Hepatic stellate cell (primary cell): ENCODE results near the gene MEX3D.
"Not testable (repeated sequence)": the region's sequence is repeated elsewhere in the genome, so short reads cannot be mapped to it uniquely, and the experiment has no call there.

Source experiments
- DNase-seq: peaks from one replicate; pipeline ENCODE4 v3.0.0; 2011; ENCODE audit warnings: low spot score

Gene MEX3D

DNA sequence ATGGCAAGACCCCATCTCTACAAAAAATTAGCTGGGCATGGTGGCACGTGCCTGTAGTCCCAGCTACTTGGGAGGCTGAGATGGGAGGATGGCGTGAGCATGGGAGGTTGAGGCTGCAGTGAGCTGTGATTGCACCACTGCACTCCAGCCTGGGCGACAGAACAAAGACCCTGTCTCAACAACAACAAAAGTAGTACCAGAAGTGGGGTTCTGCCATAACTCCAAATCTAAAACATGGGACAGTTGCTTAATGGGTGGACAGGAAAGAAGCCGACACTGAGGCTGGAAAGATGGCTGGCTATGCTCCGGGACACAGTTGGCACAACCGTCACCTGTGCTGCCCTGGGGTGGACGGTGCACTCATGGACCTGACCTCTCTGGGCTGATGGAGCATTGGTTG is 32.4 kb downstream of the MEX3D start:
- not testable (repeated sequence) for DNase-seq

DNA sequence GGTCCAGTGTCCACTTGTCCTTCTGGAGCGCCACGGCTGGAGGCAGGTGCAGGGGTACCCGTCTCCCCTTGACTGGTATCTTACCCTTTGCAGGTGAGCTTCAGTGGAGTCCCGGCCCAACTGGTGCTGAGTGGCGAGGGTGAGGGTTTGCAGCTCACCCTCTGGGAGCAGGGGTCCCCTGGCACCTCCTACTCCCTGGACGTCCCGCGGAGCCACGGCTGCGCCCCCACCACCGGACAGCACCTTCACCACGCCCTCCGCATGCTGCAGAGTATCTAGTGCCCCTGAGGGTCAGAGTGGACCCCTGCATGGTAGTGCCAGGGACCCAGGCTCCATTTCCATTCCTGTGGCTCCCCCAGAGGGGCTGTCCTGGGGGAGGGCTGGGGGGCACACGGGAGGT is 33.2 kb downstream of the MEX3D start:
- no peak for DNase-seq

DNA sequence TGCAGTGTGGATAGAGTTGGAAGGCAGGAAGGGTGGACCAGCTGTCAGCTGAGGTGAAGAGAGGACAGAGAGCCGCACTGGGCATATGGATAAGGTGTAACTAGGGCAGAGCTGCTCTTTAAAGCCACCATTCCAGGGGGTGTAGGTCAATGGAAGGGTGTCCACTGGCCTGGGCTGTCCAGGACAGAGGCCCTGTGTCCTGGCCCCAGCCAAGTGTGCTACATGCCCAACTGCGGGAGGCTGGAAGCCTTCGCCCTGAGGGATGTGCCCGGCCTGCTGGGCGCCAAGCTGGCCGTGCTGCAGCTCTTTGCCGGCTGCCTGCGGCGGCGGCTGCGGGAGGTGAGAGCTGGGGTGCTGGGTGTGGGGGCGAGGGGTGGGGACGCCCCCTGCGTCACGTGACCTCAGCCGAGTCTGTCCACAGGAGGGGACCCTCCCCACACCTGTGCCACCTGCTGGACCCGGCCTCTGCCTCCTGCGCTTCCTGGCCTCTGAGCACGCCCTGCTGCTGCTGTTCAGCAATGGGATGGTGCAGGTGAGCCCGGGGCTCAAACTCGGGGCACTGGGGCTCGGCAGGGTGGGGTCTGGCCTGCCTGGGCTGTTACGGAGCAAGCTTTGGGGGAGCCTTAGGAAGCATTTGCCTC is 34.5 kb downstream of the MEX3D start:
- DNase-seq: no peak

DNA sequence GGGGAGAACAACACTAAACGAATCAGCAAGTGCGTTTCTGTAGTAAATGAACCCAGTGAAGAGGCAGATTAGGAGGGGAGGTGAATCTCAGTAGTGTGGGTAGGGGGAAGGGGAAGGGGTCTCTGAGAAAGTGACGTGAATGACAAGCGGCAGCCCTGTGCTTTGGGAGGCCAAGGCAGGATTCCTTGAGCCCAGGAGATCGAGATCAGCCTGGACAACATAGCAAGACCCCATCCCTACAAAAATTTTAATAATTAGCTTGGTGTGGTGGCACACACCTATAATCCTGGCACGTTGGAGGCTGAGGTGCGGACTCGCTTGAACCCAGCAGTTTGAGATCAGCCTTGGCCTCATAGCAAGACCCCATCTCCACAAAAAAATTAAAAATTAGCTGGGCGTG is 36.1 kb downstream of the MEX3D start:
- DNase-seq: no peak

DNA sequence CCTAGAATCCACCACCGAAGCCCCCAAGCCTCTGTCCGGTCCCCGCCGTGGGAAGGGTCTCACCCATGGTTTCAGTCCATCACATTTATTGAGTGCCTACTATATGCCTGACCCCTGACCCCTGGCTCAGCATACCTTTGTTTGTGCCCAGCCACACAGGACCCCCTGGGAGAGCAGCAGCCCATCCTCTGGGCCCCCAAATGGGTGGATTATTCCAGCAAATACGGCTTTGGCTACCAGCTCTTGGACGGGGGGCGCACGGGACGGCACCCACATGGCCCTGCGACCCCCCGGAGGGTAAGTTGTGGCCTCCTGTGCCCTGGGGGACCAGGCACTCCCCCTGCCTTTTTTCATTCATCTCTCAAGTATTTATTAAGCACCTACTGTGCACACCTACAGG is 36.5 kb downstream of the MEX3D start:
- DNase-seq: no peak

DNA sequence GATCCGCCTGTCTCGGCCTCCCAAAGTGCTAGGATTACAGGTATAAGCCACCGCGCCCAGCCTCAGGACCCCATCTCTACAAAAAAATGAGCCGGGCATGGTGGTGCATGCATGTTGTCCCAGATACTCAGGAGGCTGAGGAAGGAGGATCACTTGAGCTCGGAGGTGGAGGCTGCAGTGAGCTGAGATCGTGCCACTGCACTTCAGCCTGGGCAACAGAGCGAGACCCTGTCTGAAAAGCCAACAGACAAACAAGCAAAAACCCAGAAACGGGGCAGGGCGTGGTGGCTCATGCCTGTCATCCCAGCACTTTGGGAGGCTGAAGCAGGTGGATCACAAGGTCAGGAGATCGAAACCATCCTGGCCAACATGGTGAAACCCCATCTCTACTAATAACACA is 37.3 kb downstream of the MEX3D start:
- DNase-seq: not testable (repeated sequence)

DNA sequence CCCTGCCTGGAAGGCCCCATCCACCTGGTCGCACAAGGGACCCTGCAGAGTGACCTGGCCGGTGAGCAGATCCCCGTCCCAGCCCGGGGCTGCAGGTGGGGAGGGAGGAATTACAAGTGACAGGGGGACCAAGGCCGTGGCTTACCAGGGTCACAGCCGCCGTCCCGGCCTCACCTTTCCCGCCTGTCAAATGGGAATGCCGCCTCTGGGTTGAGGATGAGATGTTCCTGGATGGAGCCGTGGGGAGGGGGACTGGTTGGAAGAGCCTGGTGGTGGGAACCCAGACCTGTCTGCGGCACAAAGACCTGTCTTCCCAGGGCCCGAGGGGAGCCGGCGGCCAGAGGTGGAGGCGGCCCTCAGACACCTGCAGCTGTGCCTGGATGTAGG is 38.7 kb downstream of the MEX3D start:
- no peak for DNase-seq

DNA sequence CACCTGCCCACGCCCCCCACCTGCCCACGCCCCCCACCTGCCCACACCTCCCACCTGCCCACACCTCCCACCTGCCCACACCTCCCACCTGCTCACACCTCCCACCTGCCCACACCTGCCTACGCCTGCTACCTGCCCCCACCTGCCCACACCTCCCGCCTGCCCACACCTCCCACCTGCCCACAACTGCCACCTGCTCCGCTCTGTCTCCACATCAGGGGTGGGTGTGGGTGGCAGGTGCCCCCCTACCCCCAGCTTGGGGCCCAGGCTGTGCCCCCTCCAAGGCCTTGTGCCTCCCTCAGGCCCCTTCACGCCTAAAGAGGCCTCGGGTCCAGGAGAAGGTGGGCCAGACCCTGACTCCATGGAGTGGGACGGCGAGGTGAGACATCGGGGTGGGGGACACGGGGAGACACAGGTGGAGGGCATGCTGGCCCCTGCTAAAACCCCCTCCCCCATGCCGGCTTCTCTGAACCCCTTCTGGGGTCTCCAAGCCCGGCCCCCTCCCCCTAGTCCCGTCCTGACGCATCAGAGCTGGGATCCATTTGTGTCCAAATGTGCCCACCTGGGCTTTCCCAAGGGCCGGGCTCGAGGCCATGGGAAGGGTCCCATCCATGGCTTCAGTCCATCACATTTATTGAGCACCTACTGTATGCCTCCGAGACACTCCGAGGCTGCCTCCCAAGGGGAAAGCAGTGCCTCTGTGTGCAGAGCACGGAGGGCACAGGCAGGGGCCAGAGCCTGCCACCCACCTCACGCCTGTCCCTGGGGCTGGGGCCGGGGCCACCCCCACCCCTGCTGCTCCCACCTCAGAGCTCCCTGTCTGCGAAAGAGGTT is 39.3 kb downstream of the MEX3D start:
- no peak for DNase-seq

DNA sequence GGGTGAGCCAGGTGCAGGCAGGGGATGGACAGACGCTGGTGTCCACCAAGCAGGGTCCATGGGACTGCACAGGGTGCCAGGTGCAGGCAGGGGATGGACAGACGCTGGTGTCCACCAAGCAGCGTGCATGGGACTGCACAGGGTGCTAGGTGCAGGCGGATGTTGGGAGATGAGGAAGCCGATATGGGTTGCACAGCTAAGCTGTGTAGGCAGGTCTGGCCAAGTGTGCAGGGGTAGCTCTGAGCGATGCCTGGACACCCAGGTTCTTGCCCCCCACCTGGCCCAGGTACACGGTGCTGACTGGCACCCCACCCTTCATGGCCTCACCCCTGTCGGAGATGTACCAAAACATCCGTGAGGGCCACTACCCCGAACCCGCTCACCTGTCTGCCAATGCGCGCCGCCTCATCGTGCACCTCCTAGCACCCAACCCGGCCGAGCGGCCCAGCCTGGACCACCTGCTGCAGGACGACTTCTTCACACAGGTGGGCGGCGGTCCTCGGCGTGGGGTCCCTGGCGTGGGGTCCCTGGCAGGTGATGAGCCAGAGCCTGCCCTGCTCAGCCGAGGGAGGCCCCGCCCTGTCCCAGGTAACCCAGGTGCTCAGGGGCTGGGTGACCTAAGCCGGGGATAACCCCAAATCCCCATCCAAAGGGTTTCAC is 40.3 kb downstream of the MEX3D start:
- no peak for DNase-seq

DNA sequence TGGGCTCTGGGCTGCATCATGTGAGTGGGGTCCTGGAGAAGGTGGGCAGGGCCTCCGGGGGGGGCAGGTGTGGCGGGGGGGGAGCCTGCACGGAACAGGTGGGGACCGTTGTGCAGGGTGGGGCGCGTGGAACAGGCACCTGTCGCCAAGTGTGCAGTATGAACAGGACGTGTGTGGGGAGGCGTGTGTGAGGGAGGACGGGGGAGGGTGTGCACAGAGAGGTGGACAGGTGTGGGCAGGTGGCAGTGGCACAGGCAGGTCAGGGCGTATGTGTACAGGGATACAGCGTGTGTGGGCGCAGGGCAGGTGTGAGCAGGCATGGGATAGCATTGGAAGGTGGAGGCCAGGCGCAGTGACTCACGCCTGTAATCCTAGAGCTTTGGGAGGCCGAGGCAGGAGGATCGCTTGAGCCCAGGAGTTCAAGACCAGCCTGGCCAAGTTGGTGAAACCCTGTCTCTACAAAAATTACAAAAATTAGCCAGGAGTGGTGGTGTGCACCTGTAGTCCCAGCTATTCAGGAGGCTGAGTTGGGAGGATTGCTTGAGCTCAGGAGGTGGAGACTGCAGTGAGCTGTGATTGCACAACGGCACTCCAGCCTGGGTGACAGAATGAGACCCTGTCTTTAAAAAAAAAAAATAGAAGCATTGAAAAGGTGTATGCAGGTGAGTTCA is 41.0 kb downstream of the MEX3D start:
- no peak for DNase-seq

DNA sequence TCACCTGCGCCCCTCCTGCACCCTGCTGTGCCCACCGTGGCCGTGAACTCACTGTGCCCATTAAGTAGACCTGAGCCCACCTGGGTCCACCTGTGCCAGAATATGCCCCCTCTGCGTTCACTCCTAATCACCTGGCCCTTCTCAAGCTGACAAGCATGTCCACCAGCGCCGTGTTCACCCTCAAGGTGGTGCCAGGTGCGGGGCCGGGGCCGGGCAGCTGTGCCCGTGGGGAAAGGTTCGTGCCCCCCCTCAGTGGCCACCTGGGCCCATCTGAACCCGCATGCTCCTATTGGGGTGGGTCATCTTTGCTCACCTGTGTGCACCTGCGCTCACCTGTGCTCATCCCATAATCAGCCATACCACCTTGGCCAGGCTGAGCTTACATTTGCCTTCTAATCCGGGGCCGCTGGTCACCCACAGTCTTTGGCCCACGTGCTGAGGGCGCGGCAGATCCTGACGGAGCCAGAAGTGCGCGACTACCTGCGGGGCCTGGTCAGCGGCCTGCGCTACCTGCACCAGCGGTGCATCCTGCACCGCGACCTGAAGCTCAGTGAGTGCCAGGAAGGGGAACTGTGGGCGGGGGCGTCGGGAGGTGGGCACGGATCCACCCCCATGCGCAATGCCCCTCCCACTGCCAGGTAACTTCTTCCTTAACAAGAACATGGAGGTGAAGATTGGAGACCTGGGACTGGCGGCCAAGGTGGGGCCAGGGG is 41.9 kb downstream of the MEX3D start:
- no peak for DNase-seq

DNA sequence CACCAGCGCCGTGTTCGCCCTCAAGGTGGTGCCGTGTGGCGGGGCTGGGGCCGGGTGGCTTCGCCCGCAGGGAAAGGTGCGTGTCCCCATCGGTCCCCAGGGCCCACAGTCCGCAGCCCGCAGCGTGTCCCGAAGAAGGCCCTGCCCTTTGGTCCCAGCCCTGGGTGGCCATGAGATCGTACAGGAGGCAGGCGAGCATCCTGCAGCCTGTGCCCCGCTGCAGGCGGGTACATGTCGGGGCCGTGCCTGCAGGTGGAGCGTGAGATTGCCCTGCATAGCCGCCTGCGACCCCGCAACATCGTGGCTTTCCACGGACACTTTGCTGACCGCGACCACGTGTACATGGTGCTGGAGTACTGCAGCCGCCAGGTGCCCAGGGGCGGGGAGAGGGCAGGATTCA is 42.8 kb downstream of the MEX3D start:
- DNase-seq: no peak

DNA sequence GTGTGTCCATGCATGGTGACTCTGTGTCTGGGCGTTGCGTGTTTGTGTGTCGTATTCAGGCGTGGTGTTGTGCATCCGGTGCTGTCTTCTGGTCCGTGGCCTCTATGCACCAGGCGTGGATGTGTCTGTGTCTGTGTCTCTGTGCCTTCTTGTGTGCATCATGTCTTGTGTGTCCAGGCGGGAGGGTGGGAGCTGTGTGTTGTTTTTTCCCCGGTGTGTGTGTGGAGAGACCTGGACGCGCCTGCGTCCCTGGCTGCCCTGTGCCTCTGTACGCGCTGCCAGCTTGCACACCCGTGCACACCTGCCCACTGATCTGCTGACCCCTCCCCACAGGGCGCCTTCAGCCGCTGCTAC is 43.2 kb downstream of the MEX3D start:
- no peak for DNase-seq

DNA sequence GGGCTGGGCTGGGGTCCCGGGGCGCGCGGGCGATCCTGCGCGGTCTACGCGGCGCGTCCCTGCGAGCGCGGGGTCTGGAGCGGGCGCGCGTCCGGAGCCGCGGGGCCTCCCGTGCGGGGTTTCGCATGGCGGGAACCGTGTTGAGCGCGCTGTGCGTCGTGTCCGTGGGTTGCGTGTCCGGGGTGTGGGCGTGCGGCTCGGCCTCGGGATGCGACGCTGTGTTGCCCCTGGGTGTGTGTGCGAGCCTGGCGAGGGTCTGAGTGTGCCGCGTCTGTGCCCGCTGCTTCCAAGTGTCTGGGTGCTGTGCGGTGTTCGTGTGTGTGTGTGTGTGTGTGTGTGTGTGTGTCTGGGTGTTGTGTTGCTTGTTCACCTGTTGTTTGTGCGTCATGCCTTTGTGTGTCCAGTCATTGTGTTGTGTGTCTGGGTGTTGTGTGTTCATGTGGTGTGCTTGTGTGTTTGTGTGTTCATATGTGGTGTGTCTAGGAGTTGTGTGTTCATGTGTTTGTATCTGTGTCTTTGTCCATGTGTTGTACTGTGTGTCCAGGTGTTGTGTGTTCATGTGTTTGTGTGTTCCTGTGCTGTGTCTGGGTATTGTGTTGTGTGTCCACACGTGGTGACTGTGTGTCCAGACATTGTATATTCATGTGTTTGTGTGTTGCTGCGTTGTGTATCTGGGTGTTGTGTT is 43.7 kb downstream of the MEX3D start:
- DNase-seq: no peak

DNA sequence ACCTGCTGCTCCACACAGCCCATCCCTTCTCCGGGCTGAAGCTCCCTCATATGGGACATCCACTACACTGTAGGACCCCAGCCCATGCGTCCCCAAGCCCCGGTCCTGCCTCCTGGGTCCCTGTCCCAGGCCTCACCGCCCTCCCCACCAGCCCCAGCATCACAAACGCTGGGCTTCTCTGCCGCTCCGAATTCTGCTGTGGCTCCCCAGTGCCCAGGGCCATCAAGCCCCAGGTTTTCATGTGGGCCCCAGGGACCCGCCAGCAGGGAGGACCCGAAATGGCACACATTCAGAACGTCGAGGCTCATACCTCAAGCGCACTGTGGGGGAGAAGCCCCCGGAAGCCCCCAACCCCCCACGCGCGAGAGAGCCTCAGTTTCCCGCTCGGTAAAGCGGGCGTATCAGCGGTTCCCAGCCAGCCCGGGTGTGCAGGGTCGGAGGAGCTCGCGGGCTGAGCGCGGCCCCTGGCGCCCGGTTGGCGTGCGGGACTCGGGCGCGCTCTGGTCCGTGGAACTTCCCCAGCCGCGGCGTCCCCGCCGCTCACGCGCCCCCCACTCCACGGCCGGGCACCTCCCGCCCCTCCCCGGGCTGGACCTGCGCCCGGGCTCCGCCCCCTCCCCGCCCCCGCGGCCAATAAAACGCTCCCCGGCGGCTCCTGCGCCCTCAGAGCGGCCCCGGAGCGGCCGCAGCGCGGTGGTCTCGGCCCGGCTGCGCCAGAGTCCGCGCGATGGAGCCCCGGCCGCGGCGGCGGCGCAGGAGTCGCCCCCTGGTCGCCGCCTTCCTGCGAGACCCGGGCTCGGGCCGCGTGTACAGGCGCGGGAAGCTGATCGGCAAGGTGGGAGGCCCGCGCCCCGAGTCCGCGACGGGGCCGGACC is 44.5 kb downstream of the MEX3D start, which contains the start of gene PLK5:
Gene PLK5, plus strand, starts transcription at position 666 of the 875 bp plus-strand sequence. CDS start 2,920 bp downstream, outside the sequence.
- no peak for DNase-seq

DNA sequence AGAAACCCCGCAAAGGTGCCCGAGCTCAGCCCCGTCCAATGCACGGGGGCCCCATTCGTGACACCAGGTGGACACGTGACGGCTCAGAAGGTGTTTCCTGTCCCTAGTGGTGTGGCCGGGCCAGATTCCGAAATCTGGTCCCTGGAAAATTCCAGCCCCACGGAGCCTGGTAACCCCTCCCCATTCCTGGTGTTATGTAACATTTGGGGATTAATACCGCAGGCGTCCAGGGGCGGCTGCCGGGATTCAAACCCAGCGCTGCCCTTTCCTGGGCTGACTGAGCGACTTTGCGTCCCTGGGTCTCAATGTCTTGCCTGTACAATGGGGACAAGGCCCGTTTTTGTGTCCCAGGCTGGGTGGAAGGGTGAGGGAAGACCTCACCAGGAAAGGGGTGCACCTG is 45.3 kb downstream of the MEX3D start:
- DNase-seq: no peak

DNA sequence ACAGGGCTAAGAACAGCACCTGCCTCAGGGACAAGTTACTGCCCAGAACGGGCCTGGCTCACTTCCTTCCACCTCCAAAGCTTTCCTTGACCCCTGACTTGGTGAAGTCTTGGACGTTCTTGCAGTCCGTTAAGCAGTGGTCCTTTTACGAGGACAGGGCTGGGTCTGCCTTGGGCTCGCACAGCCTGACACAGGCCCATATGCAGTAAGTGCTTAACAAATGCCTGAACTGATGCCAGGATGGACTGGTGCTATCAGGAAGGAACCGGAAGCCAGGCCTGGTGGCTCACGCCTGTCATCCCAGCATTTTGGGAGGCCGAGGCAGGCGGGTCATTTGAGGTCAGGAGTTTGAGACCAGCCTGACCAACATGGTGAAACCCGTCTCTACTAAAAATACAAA is 46.1 kb downstream of the MEX3D start:
- no peak for DNase-seq

DNA sequence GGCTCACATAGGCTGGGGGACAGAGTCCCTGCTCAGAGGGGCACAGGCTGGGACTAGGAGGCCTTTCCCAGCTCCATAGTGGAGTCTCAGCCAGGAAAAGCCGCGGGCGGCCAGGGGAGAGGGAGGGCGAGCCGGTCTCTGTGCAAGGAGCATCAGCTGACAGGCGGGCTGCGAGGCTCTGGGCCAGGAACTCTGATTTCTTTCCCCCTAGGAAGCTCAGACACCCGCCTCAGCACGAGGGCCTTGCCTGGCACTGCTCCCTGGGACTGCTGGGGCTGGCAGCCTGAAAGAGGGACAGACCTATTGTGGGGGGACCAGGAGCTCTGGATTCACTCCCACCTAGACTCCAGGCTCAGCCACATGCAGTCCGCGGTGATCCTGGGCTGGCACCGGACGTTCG is 46.5 kb downstream of the MEX3D start:
- no peak for DNase-seq

DNA sequence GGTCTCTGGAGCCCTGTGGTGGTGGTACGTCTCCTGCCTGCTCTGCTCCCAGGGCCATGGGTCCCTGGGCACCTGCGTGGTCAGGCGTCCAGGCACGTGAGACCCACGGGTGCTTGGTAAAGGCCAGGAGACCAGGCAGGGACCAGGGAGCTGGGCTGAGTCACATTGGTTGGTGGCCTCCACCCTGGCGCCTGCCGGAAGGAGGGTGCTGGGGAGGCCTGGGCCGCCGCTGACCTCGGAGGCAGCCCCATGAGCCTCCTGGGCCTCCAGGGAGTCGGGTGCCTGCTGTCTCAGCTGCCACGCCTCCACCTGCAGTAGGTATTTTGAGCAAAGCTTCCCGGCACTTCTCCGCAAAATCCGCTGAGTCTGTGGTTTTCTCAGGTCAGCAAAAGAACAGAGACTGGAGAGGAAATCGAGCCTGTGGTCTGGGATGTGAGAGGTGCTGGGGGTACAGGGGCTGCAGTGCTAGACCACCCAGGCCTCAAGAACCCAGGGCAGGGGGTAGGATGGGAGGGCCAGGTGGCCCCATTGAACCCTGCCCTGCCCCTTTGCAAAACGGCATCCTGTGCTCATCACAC is 47.8 kb downstream of the MEX3D start:
- DNase-seq: no peak

DNA sequence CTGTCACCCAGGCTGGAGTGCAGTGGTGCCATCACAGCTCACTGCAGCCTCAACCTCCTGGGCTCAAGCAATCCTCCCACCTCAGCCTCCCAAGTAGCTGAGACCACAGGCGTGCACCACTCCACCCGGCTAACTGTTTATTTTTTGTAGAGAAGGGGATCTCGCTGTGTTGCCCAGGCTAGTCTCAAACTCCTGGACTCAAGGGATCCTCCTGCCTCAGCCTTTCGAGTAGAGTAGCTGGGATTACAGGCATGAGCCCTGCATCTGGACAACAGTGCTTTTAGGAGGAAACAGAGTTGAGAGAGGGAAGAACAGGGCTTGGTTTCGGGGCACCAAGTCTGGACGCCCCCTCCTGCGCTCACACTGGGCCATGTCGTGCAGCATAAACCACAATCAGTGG is 48.3 kb downstream of the MEX3D start:
- not testable (repeated sequence) for DNase-seq
